K562 (cell line): ENCODE results near the gene TMEM131L. TPM values are rescaled to one million over a fixed set of nuclear protein-coding genes. Genes with fewer than 3 reads are reported as not detected.

Source experiments
- ATAC-seq: fragments of 200-7000 bp; cut with Tn5 transposase; 3 replicates; pipeline ENCODE4 v1.9.1; 2020; ENCODE audit warnings: moderate library complexity
- BruUV-seq: library from RNA; stranded (reverse); fragments of 400-500 nt; replicated peaks from 2 replicates; lab custom pipeline; 2021; lab: Mats Ljungman, UMichigan
- CTCF ChIA-PET: fragments of 300-600 bp; formaldehyde crosslinking; extraction: SDS; loops from one replicate; lab custom pipeline; 2021; ENCODE audit warnings: low intra/inter-chr PET ratio; lab: Yijun Ruan, JAX
- POLR2A ChIA-PET: fragments of 300-600, 350-650 bp; sonication (Branson Sonifier 250); formaldehyde crosslinking; extraction: SDS; loops from one replicate; lab custom pipeline; 2021; ENCODE audit warnings: antibody characterized with exemption, inconsistent platforms; lab: Yijun Ruan, JAX
- DNase-seq, 4 experiments: peaks; one replicate each; pipeline versions ENCODE4 v3.0.0 to v3.0.0-alpha.2; 2011 to 2018; ENCODE audit warnings: low spot score in 3 of 4, mixed read lengths in 3 of 4; ENCODE audit errors: extremely low read depth in 1 of 4
- FAIRE-seq: peaks from 2 replicates; lab custom pipeline; 2011; peaks lifted over from hg19 to GRCh38; lab: Jason Lieb, UNC
- H2AFZ ChIP-seq: 2 replicates; pipeline ENCODE4 v1.6.0; 2011; ENCODE audit warnings: low read depth, low read length, control low read depth, inconsistent platforms
- H3K27ac ChIP-seq: fragments of 200-600 bp; 3 replicates; pipeline ENCODE4 v1.8.0; 2011; ENCODE audit warnings: low read depth, mild to moderate bottlenecking, control low read depth, inconsistent platforms, low read length, moderate library complexity, mixed read lengths; ENCODE audit errors: extremely low read depth
- H3K27me3 ChIP-seq, 2 experiments: fragments of 300-600 bp in 1 of 2; 2 replicates in 1 of 2; 3 replicates in 1 of 2; pipeline versions ENCODE4 v1.6.0 to v1.8.0; 2011; ENCODE audit warnings: inconsistent platforms in 2 of 2, low read length in 2 of 2, mild to moderate bottlenecking in 1 of 2, mixed read lengths in 1 of 2, moderate library complexity in 1 of 2; ENCODE audit not compliant: control insufficient read depth in 2 of 2, insufficient read depth in 2 of 2
- H3K36me3 ChIP-seq: fragments of 300-600 bp; 3 replicates; pipeline ENCODE4 v1.8.0; 2011; ENCODE audit warnings: mild to moderate bottlenecking, low read length, inconsistent platforms; ENCODE audit not compliant: control insufficient read depth, insufficient read depth
- H3K4me1 ChIP-seq, 2 experiments: fragments of 200-600 bp in 1 of 2; replicated peaks in 1 of 2; 2 replicates in 1 of 2; 3 replicates in 1 of 2; pipeline versions ENCODE4 v1.5.1 to v1.8.0; 2011; ENCODE audit warnings: inconsistent platforms in 2 of 2, low read length in 2 of 2, mild to moderate bottlenecking in 1 of 2, mixed read lengths in 1 of 2, moderate library complexity in 1 of 2; ENCODE audit not compliant: control insufficient read depth in 2 of 2, insufficient read depth in 2 of 2
- H3K4me2 ChIP-seq: 2 replicates; pipeline ENCODE4 v1.6.1; 2011; ENCODE audit warnings: low read length, control low read depth, inconsistent platforms, mixed read lengths; ENCODE audit not compliant: insufficient read depth
- H3K4me3 ChIP-seq: fragments of 200-600 bp; sonication (generic), shearing (Covaris generic); 2 replicates; pipeline ENCODE4 v1.5.1; 2016; ENCODE audit warnings: control low read depth, inconsistent platforms
- H3K79me2 ChIP-seq: fragments of 200-600 bp; 3 replicates; pipeline ENCODE4 v1.8.0; 2011; ENCODE audit warnings: low read length, inconsistent platforms; ENCODE audit not compliant: control insufficient read depth, insufficient read depth
- H3K9ac ChIP-seq, 2 experiments: 2 replicates each; pipeline versions ENCODE4 v1.6.0 to v1.6.1; 2011; ENCODE audit warnings: low read depth in 2 of 2, low read length in 2 of 2, control low read depth in 1 of 2, inconsistent platforms in 1 of 2, mild to moderate bottlenecking in 1 of 2, mixed read lengths in 1 of 2; ENCODE audit not compliant: insufficient read depth in 1 of 2
- H3K9me1 ChIP-seq: one replicate; pipeline ENCODE4 v1.6.0; 2011; ENCODE audit warnings: inconsistent platforms, mild to moderate bottlenecking, low read length, moderate library complexity; ENCODE audit not compliant: control insufficient read depth, insufficient read depth
- H3K9me3 ChIP-seq: replicated peaks from 2 replicates; pipeline ENCODE4 v1.5.1; 2011; ENCODE audit warnings: low read depth, low read length, inconsistent platforms; ENCODE audit not compliant: control insufficient read depth, insufficient read depth
- H4K20me1 ChIP-seq: replicated peaks from 2 replicates; pipeline ENCODE4 v1.6.1; 2011; ENCODE audit warnings: low read length, inconsistent platforms, mixed read lengths; ENCODE audit not compliant: control insufficient read depth, insufficient read depth
- WGBS: fragments of 100-300 bp; shearing (Covaris generic); methylation state at CpG from one replicate; pipeline ENCODE4 v1.1.6; 2016; ENCODE audit warnings: low coverage, mixed read lengths; ENCODE audit not compliant: insufficient coverage; ENCODE audit errors: missing lambda C conversion rate; 5-methylcytosine and 5-hydroxymethylcytosine counted together
- in situ Hi-C: fragments of 300-500 bp; cut with MboI; formaldehyde crosslinking; loops from 4 replicates; pipeline ENCODE4 v1.15.0; 2018; ENCODE audit warnings: inconsistent platforms, mixed read lengths
- intact Hi-C: fragments of 100-400 bp; cut with micrococcal nuclease; formaldehyde crosslinking; loops from 2 replicates; pipeline ENCODE4 v1.14.2; 2022
- polyA plus RNA-seq, 8 experiments: library from polyadenylated mRNA; depleted of rRNA in 4 of 8; stranded (reverse) in 5 of 8; unstranded in 3 of 8; fragments of >200 nt; fragmentation: Nextera tagmentation in 2 of 8; fragmentation: Illumina TruSeq in 1 of 8; extraction: Ambion mirVana in 2 of 8; extraction: Trizol in 1 of 8; gene quantifications; 2 replicates each; pipeline versions ENCODE4 v1.2.1 to v1.2.3, GENCODE V29; 2011 to 2014; ENCODE audit warnings: inconsistent platforms in 1 of 8, missing spikeins in 1 of 8
- total RNA-seq, 7 experiments: library from RNA; depleted of rRNA in 6 of 7; stranded (reverse); fragments of >200 nt in 6 of 7; fragmentation: Illumina TruSeq in 2 of 7; extraction: Trizol in 2 of 7; gene quantifications; 2 replicates each; pipeline versions ENCODE4 v1.2.1 to v1.2.3, GENCODE V29; 2011 to 2021; ENCODE audit warnings: low replicate concordance in 1 of 7
- TF ChIP-seq, protein P1 (sequence below), 2 experiments: IDR thresholded peaks; 2 replicates each; pipeline ENCODE4 v1.6.1; 2011; ENCODE audit warnings: borderline replicate concordance in 1 of 2, control low read depth in 1 of 2, low read depth in 1 of 2, low read length in 1 of 2, mild to moderate bottlenecking in 1 of 2, mixed read lengths in 1 of 2, moderate library complexity in 1 of 2; ENCODE audit not compliant: insufficient read depth in 1 of 2, insufficient read length in 1 of 2, poor library complexity in 1 of 2, severe bottlenecking in 1 of 2; ENCODE audit errors: extremely low read depth in 1 of 2
- TF ChIP-seq, protein P2 (sequence below): fragments of 450-650 bp; formaldehyde crosslinking; IDR thresholded peaks from 2 replicates; pipeline ENCODE4 v1.4.0; 2020; ENCODE audit warnings: mild to moderate bottlenecking, mixed read lengths

The TMEM131L gene
- total and polyA plus RNA-seq, 9 of the 15 experiments (the other 6 are each of a cell fraction or from before 2014, with no cell fraction given), result 1.2 to 20.8 (median 12.9) TPM

DNA sequence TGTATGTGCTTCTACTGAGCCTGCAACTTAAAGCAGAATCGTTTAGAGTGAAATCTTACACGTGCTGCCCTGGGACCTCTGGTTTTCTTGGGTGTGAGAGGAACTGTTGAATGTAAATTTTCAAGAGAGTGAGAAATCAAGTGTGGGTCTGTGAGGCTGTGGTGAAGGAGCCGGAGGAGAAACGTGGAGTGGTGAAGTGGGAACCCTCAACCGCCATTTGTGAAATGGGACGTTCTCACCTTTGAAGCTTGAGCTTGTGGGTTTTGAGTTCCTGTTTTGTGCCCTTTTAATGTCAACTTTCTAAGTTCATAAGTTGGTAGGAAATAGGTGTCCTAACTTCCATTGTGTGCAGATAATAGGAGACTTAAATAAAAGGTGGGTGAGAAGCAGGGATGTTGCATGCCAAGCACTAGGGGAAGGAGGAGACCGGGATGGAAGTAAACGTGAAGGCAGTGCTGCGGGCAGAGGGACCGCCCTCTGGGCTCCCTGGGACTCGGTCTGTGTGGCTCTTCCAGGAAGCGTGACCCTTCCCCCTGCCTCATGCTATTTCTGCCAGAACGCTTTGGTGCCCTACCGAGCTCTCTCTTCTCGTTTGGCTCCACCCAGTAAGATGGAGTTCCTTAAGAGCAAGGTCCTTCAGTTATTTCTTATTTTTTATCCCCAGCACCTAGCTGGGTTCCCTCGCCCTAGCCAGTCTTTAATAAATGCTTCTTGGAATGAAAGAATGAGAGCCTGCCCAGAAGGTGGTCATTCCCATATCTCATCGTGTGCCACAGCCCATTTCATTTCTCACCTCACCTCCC, 56.0 kb downstream of the TMEM131L start:
- no peak overlapping the region for H3K4me2 ChIP-seq
- 64% methylated on average over 17 of the region's 17 CpGs for WGBS
- TF ChIP-seq, protein P1, sequence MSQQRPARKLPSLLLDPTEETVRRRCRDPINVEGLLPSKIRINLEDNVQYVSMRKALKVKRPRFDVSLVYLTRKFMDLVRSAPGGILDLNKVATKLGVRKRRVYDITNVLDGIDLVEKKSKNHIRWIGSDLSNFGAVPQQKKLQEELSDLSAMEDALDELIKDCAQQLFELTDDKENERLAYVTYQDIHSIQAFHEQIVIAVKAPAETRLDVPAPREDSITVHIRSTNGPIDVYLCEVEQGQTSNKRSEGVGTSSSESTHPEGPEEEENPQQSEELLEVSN (IDR thresholded peaks at IDR 0.05; ENCODE audit: borderline replicate concordance in 1 of 2, extremely low read depth in 1 of 2, insufficient read depth in 1 of 2, insufficient read length in 1 of 2, low read depth in 1 of 2, low read length in 1 of 2, poor library complexity in 1 of 2, severe bottlenecking in 1 of 2), result peak in 1 of 2 experiments; percentile 7
- TF ChIP-seq, protein P2, sequence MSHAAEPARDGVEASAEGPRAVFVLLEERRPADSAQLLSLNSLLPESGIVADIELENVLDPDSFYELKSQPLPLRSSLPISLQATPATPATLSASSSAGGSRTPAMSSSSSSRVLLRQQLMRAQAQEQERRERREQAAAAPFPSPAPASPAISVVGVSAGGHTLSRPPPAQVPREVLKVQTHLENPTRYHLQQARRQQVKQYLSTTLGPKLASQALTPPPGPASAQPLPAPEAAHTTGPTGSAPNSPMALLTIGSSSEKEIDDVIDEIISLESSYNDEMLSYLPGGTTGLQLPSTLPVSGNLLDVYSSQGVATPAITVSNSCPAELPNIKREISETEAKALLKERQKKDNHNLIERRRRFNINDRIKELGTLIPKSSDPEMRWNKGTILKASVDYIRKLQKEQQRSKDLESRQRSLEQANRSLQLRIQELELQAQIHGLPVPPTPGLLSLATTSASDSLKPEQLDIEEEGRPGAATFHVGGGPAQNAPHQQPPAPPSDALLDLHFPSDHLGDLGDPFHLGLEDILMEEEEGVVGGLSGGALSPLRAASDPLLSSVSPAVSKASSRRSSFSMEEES, result no peak
- no peak overlapping the region for H3K4me3 ChIP-seq
- H3K4me1 ChIP-seq, result peaks cover 9 to 47% of the 10 kb centered on the region in 2 experiments
- no peak for DNase-seq
- peaks cover 55% of the 10 kb centered on the region for H3K79me2 ChIP-seq
- H3K9me3 ChIP-seq, result no peaks in the 10 kb centered on the region
- no peak for FAIRE-seq
- ChIA-PET CTCF (no interaction called here), POLR2A (no interaction called here)
- intact Hi-C loops, result loop anchor here (5.0 kb wide), 1 partner anchor 55 kb away; the partner anchor contains the start of gene TMEM131L
- no TSS peak for BruUV-seq
- no peaks in the 10 kb centered on the region for H3K9me1 ChIP-seq
- in situ Hi-C loops, result no loop called here
- no peaks in the 10 kb centered on the region for H3K27me3 ChIP-seq
- peaks cover 3% of the 10 kb centered on the region; the same call in 1 of the 3 replicates for H3K36me3 ChIP-seq
- ATAC-seq, result 0 out of 3 replicates have a peak, but pooled peaks have one; percentile 6
- no peak overlapping the region for H3K9ac ChIP-seq
- no peak overlapping the region for H3K27ac ChIP-seq
- no peak overlapping the region for H2AFZ ChIP-seq
- H4K20me1 ChIP-seq, result no peaks in the 10 kb centered on the region
